Ascending aorta (tissue), 2 donors: ENCODE measurements around the gene RGS19. TPM values are rescaled to one million over a fixed set of nuclear protein-coding genes. Genes with fewer than 3 reads are reported as not detected.

Experiments
- DNase-seq, 2 donors: peaks; one replicate each; pipeline ENCODE4 v3.0.0-alpha.2; 2019; ENCODE audit warnings: low spot score in 2 of 2
- H3K27ac ChIP-seq, 2 donors: fragments of 200-600 bp; sonication (generic); one replicate each; pipeline ENCODE4 v1.5.1; 2016 to 2017; ENCODE audit warnings: mild to moderate bottlenecking in 1 of 2
- H3K27me3 ChIP-seq: fragments of 200-600 bp; sonication (generic); one replicate; pipeline ENCODE4 v1.5.1; 2017
- H3K36me3 ChIP-seq, 2 donors: fragments of 200-600 bp; sonication (generic); one replicate each; pipeline ENCODE4 v1.5.1; 2016
- H3K4me1 ChIP-seq, 2 donors: fragments of 200-600 bp; sonication (generic); one replicate each; pipeline ENCODE4 v1.5.1; 2016 to 2017; ENCODE audit warnings: mild to moderate bottlenecking in 1 of 2
- H3K4me3 ChIP-seq, 2 donors: fragments of 200-600 bp; sonication (generic); one replicate each; pipeline ENCODE4 v1.5.1; 2016 to 2017; ENCODE audit warnings: mild to moderate bottlenecking in 1 of 2
- H3K9me3 ChIP-seq, 2 donors: fragments of 200-600 bp; sonication (generic); one replicate each; pipeline ENCODE4 v1.5.1; 2016
- intact Hi-C: fragments of 100-400 bp; cut with DNase I; formaldehyde crosslinking; loops from one replicate; pipeline ENCODE4 v1.15.1; 2023
- total RNA-seq: library from RNA; depleted of rRNA; stranded (reverse); fragments of >200 nt; gene quantifications from one replicate; pipeline ENCODE4 v1.1.0, GENCODE V29; 2016
- TF ChIP-seq, protein P1 (sequence below), 3 experiments: fragments of 200-600 bp in 2 of 3; fragments of 450-650 bp in 1 of 3; sonication (generic) in 2 of 3; IDR thresholded peaks; one replicate each; pipeline ENCODE4 v1.5.1; 2016 to 2019; ENCODE audit warnings: antibody characterized with exemption in 3 of 3, mild to moderate bottlenecking in 1 of 3, moderate library complexity in 1 of 3

The RGS19 gene
- total RNA-seq, 1 donor from 2014 or later: 109 TPM

- H3K9me3 ChIP-seq: no peaks in the 10 kb centered on the region
- no peak overlapping the region for H3K27ac ChIP-seq
- H3K4me3 ChIP-seq: no peak overlapping the region
- no peak for DNase-seq
- intact Hi-C loops: no loop called here
- TF ChIP-seq, protein P1, sequence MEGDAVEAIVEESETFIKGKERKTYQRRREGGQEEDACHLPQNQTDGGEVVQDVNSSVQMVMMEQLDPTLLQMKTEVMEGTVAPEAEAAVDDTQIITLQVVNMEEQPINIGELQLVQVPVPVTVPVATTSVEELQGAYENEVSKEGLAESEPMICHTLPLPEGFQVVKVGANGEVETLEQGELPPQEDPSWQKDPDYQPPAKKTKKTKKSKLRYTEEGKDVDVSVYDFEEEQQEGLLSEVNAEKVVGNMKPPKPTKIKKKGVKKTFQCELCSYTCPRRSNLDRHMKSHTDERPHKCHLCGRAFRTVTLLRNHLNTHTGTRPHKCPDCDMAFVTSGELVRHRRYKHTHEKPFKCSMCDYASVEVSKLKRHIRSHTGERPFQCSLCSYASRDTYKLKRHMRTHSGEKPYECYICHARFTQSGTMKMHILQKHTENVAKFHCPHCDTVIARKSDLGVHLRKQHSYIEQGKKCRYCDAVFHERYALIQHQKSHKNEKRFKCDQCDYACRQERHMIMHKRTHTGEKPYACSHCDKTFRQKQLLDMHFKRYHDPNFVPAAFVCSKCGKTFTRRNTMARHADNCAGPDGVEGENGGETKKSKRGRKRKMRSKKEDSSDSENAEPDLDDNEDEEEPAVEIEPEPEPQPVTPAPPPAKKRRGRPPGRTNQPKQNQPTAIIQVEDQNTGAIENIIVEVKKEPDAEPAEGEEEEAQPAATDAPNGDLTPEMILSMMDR (IDR thresholded peaks at IDR 0.05): no peak
- H3K27me3 ChIP-seq: peaks cover 4% of the 10 kb centered on the region
- no peaks in the 10 kb centered on the region for H3K36me3 ChIP-seq
- H3K4me1 ChIP-seq: no peaks in the 10 kb centered on the region
Measured at GRCh38 chr20:64116541-64117431, 37.5 kb upstream of the RGS19 start.

- H3K4me3 ChIP-seq: no peak overlapping the region
- H3K27ac ChIP-seq: no peak overlapping the region
- no peak for DNase-seq
- no peaks in the 10 kb centered on the region for H3K27me3 ChIP-seq
- no peaks in the 10 kb centered on the region for H3K4me1 ChIP-seq
- no peaks in the 10 kb centered on the region for H3K9me3 ChIP-seq
- intact Hi-C loops: no loop called here
- H3K36me3 ChIP-seq: no peaks in the 10 kb centered on the region
- TF ChIP-seq, protein P1 (IDR thresholded peaks at IDR 0.05): no peak
Measured at GRCh38 chr20:64116016-64116415, 36.7 kb upstream of the RGS19 start.

- no peak for DNase-seq
- H3K27me3 ChIP-seq: no peaks in the 10 kb centered on the region
- no peak overlapping the region for H3K4me3 ChIP-seq
- no peaks in the 10 kb centered on the region for H3K36me3 ChIP-seq
- H3K27ac ChIP-seq: no peak overlapping the region
- intact Hi-C loops: no loop called here
- TF ChIP-seq, protein P1 (IDR thresholded peaks at IDR 0.05): no peak
- no peaks in the 10 kb centered on the region for H3K4me1 ChIP-seq
- H3K9me3 ChIP-seq: no peaks in the 10 kb centered on the region
Measured at GRCh38 chr20:64115171-64115911, 36.0 kb upstream of the RGS19 start.

- DNase-seq: no peak
- TF ChIP-seq, protein P1 (IDR thresholded peaks at IDR 0.05): no peak
- H3K27me3 ChIP-seq: no peaks in the 10 kb centered on the region
- intact Hi-C loops: no loop called here
- H3K36me3 ChIP-seq: no peaks in the 10 kb centered on the region
- no peak overlapping the region for H3K4me3 ChIP-seq
- H3K9me3 ChIP-seq: no peaks in the 10 kb centered on the region
- H3K4me1 ChIP-seq: no peaks in the 10 kb centered on the region
- H3K27ac ChIP-seq: no peak overlapping the region
Measured at GRCh38 chr20:64114356-64114971, 35.1 kb upstream of the RGS19 start.

GRCh38 chr20:64113796-64114355, 34.6 kb upstream of the RGS19 start:
- H3K27ac ChIP-seq: no peak overlapping the region
- no peaks in the 10 kb centered on the region for H3K27me3 ChIP-seq
- DNase-seq: no peak
- no peaks in the 10 kb centered on the region for H3K4me1 ChIP-seq
- H3K36me3 ChIP-seq: no peaks in the 10 kb centered on the region
- H3K9me3 ChIP-seq: no peaks in the 10 kb centered on the region
- intact Hi-C loops: no loop called here
- TF ChIP-seq, protein P1 (IDR thresholded peaks at IDR 0.05): no peak
- no peak overlapping the region for H3K4me3 ChIP-seq
